NCI-H2196 (cell line): Measurements from ENCODE around the gene GSK3A.
A peak's percentile ranks its signal among the peaks of the same experiment; 100 is the strongest.

Experiments used
- DNase-seq: peaks from one replicate; lab custom pipeline; 2025; ENCODE audit not compliant: unreplicated experiment; lab: John Stamatoyannopoulos, UW

Gene GSK3A

DNA sequence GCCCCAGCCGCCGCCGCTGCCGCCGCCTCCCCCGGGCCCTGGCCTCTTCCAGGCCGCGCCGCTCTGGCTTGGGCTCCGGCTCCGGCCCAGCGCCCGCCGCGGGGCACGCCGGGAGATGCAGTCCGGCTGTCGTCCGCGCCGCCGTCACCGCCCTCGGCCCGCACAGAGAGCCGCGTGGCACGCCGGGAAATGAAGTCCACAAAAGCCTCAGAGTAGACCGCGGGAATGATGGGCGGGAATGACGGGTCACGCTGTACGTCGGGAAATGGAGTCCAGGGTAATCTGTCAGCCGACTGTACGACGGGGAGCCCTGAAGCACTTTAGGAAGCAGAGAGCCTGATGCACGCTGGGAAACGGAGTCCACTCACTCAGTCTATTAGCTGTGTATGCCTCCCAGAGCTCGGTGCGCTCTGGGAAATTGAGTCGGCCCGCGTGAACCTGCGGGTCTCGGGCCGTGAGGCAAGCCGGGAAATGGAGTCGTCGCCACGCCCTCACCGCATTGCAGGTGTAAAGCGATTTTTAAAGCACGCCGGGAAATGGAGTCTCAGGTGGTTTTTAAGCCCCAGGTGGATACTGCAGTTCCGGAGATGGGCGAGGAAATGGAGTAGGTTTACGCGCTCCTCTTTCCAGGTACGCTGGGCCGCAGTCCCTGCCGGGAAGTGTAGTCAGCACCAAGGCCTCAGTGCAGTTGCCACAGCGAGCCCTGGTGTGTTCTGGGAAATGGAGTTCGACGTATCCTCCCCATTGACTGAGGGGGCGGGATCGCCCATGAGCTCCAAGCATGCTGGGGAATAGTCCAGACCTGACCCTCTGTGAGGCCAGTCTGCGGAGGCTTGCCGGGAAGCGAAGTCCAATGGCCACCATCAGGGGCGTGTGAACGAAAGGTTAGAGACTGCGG is at the start of gene GSK3A:
GSK3A (minus strand) TSS at position 91 of the 898 bp plus-strand sequence. CDS start 137 bp downstream, outside the sequence.
- peak; percentile 100 for DNase-seq

- DNase-seq: no peak
Observed at GRCh38 chr19:42291435-42291810, 49.0 kb upstream of the GSK3A start.

DNA sequence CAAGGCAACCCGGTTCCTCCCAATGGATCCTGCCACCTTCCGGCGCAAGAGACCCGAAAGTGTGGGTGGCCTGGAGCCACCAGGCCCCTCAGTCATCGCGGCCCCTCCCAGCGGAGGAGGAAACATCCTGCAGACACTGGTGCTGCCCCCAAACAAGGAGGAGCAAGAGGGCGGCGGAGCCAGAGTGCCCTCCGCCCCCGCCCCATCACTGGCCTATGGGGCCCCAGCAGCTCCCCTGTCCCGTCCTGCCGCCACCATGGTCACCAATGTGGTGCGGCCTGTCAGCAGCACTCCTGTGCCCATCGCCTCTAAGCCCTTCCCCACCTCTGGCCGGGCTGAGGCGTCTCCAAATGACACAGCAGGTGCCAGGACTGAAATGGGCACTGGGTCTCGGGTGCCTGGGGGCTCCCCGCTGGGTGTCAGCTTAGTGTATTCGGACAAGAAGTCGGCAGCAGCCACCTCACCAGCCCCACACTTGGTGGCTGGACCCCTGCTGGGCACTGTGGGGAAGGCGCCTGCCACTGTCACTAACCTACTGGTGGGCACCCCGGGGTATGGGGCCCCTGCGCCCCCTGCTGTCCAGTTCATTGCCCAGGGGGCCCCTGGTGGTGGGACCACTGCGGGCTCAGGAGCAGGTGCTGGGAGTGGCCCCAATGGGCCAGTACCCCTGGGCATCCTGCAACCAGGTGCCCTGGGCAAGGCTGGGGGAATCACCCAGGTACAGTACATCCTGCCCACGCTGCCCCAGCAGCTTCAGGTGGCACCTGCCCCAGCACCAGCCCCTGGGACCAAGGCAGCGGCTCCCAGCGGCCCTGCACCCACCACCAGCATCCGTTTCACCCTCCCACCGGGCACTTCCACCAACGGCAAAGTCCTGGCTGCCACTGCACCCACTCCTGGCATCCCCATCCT is 48.4 kb upstream of the GSK3A start:
- no peak for DNase-seq

GRCh38 chr19:42290136-42290522 is 47.7 kb upstream of the GSK3A start:
- no peak for DNase-seq

- no peak for DNase-seq
Observed at GRCh38 chr19:42289556-42290041, 47.2 kb upstream of the GSK3A start.

DNA sequence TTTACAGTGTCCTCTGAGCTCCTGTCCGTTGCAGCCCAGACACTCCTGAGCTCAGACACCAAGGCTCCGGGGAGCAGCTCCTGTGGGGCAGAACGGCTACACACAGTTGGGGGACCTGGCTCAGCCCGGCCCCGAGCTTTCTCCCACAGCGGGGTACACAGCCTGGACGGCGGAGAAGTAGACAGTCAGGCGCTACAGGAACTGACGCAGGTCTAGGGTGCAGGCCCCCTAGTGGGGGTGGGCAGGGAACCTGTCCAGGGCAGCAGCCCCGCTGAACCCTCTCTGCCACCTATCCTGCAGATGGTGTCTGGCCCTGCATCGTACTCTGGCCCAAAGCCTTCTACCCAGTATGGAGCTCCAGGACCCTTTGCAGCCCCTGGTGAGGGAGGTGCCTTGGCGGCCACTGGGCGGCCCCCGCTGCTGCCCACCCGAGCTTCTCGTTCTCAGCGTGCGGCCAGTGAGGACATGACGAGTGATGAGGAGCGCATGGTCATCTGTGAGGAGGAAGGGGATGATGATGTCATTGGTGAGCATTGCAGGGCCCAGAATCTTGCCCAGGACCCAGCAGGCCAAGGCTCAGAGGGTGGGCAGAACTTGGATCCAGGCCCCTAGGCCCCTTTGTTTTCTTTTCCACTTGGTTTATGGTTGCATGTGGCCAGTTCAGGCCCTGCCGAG is 46.6 kb upstream of the GSK3A start:
- DNase-seq: no peak

DNA sequence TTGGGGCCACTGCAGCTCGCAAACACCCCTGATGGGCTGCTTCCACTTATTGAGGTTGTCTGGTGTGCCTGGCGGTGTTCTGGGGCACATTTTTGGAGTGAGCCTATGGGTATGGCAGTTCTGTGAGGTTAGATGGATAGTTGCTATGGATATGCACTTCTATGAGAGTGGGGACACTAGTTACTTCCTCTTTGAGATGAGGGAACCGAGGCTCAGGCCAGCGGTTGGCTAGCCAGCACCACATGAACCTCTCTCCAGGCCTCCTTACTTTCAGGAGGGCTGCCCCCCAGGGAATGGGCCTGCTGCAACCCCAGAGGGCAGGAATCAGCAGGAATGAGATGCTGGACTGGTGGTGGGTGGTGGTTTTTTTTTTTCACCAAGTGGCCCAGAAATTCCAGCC is 46.0 kb upstream of the GSK3A start:
- DNase-seq: no peak

GRCh38 chr19:42287827-42288107 is 45.4 kb upstream of the GSK3A start:
- no peak for DNase-seq

- DNase-seq: no peak
Observed at GRCh38 chr19:42287017-42287826, 44.8 kb upstream of the GSK3A start.

DNA sequence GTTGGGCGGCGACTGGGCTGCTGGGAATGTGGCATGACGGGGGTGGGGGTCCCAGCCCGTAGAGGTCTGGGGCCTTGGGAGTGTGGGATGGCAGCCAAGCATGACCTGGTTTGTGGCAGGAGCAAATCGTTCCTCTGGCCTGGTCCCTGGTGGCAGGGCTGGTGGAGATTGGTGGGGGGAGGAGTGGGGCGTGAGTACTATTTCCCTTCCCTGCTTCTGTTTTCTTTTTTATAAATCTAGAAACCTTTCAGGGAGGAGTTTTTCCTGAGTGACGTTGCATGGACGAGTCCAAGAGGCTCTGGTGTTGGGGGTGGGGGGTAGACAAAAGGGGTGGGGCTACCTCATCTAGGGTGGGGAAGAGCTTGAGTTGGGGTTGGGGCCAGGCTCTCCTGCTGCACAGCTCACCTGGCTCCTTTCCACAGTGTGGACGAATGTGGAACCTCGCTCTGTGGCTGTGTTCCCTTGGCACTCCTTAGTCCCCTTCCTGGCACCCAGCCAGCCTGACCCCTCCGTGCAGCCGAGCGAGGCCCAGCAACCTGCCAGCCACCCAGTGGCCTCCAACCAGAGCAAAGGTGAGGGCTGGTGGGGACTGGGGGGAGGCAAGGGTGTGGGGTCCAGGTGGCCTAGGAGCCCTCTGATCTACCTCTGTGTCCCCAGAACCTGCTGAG is 44.1 kb upstream of the GSK3A start:
- no peak for DNase-seq

- no peak for DNase-seq
Observed at GRCh38 chr19:42285988-42286348, 43.6 kb upstream of the GSK3A start.

DNA sequence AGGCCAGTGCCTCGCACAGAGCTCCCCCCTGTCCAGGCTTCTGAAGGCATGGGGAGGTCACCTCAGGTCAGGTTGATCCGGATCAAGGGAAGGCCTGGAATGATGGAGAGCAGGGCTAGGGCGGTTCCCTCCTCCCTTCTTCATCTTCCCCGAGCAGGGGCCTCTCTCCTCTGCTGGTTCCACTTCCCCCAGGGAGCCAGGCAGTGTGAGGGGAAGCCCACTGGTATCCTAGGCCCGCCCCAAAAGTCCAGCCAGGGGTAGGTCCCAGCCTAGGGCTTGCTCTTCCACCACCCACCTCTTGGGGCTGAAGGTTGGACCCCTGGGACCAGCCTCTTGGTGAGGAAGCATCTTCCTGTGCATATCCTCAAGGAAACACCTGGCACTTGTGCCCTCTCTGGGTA is 43.1 kb upstream of the GSK3A start:
- no peak for DNase-seq

DNA sequence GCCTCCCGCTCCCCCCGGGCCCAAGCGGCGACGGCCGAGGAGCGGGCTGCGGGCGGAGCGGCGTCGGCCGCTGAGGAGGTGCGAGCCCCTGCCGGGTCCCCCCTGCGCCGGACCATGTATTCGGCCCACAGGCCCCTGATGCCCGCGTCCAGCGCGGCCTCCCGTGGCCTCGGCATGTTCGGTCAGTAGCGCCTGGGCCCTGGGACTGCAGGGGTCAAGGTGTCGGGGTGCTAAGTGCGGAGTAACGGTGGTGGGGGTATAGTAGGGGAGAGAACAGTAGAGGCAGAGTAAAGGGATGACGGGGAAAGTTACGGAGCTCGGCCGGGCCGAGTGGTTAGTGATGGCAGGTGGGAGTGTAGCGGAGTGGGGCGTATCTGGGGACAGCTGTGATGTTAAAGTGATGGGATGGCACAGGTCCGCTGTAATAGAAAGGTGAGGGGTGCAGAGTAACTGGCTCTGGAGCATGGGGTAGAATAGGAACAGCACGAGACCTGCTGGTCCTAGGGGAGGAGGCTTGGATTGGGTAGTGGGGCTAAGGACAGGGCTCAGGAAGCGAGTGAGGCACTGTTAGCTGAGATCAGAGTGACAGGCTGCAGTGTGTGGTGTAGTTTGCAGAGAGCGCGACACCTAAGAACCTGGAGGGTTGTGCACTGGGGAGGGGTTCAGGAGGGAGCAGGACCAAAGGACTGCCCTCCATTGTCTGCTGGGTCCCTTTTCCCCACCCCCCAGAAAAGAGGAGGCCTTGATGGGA is 42.4 kb upstream of the GSK3A start:
- DNase-seq: no peak

GRCh38 chr19:42284066-42284501 is 41.7 kb upstream of the GSK3A start:
- peak; percentile 90 for DNase-seq

GRCh38 chr19:42283188-42284065 is 41.0 kb upstream of the GSK3A start:
- DNase-seq: peak; percentile 96

DNA sequence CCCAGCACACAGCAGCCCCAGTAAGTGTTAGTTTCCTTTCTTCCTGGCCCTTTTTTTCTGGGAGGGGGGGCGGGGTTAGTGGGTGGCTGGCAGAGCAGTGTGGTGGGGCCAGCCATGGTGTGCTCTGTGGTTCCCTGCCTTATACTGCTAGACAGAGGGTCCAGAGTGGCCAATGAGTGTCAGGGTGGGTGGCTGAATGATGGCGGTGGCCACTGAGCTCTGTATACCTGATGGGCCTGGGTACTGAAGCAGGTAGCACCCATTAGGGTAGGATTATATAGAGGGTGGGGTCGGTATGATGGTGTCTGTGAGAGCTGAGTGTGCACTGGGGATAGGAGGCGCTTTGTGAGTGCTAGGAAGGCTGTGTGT is 40.4 kb upstream of the GSK3A start:
- no peak for DNase-seq

GRCh38 chr19:42281827-42282762 is 39.7 kb upstream of the GSK3A start:
- DNase-seq: no peak
